Measurements from ENCODE around the gene SBNO1.

Gene SBNO1

GRCh38 chr12:123398177-123398549 is 33.5 kb upstream of the SBNO1 start:
- no peaks in the 10 kb centered on the region for H3K9me3 ChIP-seq (ENCODE audit: control insufficient read depth, low read length)
- H3K4me3 ChIP-seq (ENCODE audit: insufficient read depth, low read depth, low read length): no peak overlapping the region
- no peaks in the 10 kb centered on the region for H3K27me3 ChIP-seq (ENCODE audit: control insufficient read depth, insufficient read depth, low read length, poor library complexity, severe bottlenecking)
- H3K36me3 ChIP-seq (ENCODE audit: control insufficient read depth, insufficient read depth, low read length): peaks cover 19% of the 10 kb centered on the region
- no peaks in the 10 kb centered on the region for H3K4me1 ChIP-seq (ENCODE audit: control insufficient read depth, insufficient read depth, low read length)
- WGBS, 2 experiments: 92 to 95% methylated on average over 10 of the region's 10 CpGs
- no peak overlapping the region for H3K27ac ChIP-seq (ENCODE audit: insufficient read depth, low read depth, low read length, poor library complexity, severe bottlenecking)

- H3K4me1 ChIP-seq (ENCODE audit: control insufficient read depth, insufficient read depth, low read length): no peaks in the 10 kb centered on the region
- no peak overlapping the region for H3K27ac ChIP-seq (ENCODE audit: insufficient read depth, low read depth, low read length, poor library complexity, severe bottlenecking)
- 97% methylated on average over 5 to 6 of the region's 6 CpGs for WGBS, 2 experiments
- no peaks in the 10 kb centered on the region for H3K9me3 ChIP-seq (ENCODE audit: control insufficient read depth, low read length)
- no peaks in the 10 kb centered on the region for H3K27me3 ChIP-seq (ENCODE audit: control insufficient read depth, insufficient read depth, low read length, poor library complexity, severe bottlenecking)
- no peak overlapping the region for H3K4me3 ChIP-seq (ENCODE audit: insufficient read depth, low read depth, low read length)
- peaks cover 26% of the 10 kb centered on the region for H3K36me3 ChIP-seq (ENCODE audit: control insufficient read depth, insufficient read depth, low read length)
Measured at GRCh38 chr12:123397400-123397799, 32.8 kb upstream of the SBNO1 start.

- Histone ChIP-seq H3K27me3 (ENCODE audit: control insufficient read depth, insufficient read depth, low read length, poor library complexity, severe bottlenecking) (no peaks in the 10 kb centered on the region), H3K36me3 (ENCODE audit: control insufficient read depth, insufficient read depth, low read length) (peaks cover 30% of the 10 kb centered on the region), H3K9me3 (ENCODE audit: control insufficient read depth, low read length) (no peaks in the 10 kb centered on the region), H3K4me1 (ENCODE audit: control insufficient read depth, insufficient read depth, low read length) (no peaks in the 10 kb centered on the region), H3K4me3 (ENCODE audit: insufficient read depth, low read depth, low read length) (no peak overlapping the region), H3K27ac (ENCODE audit: insufficient read depth, low read depth, low read length, poor library complexity, severe bottlenecking) (no peak overlapping the region)
- WGBS, 2 experiments: 95 to 96% methylated on average over 9 of the region's 9 CpGs
Measured at GRCh38 chr12:123396954-123397353, 32.3 kb upstream of the SBNO1 start.

- no peaks in the 10 kb centered on the region for H3K27me3 ChIP-seq (ENCODE audit: control insufficient read depth, insufficient read depth, low read length, poor library complexity, severe bottlenecking)
- H3K36me3 ChIP-seq (ENCODE audit: control insufficient read depth, insufficient read depth, low read length): peaks cover 34% of the 10 kb centered on the region
- H3K4me1 ChIP-seq (ENCODE audit: control insufficient read depth, insufficient read depth, low read length): no peaks in the 10 kb centered on the region
Measured at GRCh38 chr12:123396543-123396942, 31.9 kb upstream of the SBNO1 start.

GRCh38 chr12:123395236-123395635 is 30.6 kb upstream of the SBNO1 start:
- peaks cover 2% of the 10 kb centered on the region for H3K27me3 ChIP-seq (ENCODE audit: control insufficient read depth, insufficient read depth, low read length, poor library complexity, severe bottlenecking)
- H3K4me1 ChIP-seq (ENCODE audit: control insufficient read depth, insufficient read depth, low read length): no peaks in the 10 kb centered on the region
- H3K27ac ChIP-seq (ENCODE audit: insufficient read depth, low read depth, low read length, poor library complexity, severe bottlenecking): no peak overlapping the region
- peaks cover 40% of the 10 kb centered on the region for H3K36me3 ChIP-seq (ENCODE audit: control insufficient read depth, insufficient read depth, low read length)
- H3K9me3 ChIP-seq (ENCODE audit: control insufficient read depth, low read length): no peaks in the 10 kb centered on the region
- WGBS, 2 experiments: 94 to 95% methylated on average over 5 of the region's 5 CpGs
- no peak overlapping the region for H3K4me3 ChIP-seq (ENCODE audit: insufficient read depth, low read depth, low read length)

More at GRCh38 chr12:123396543-123396942, 31.9 kb upstream of the SBNO1 start:
- Histone ChIP-seq H3K4me3 (ENCODE audit: insufficient read depth, low read depth, low read length) (no peak overlapping the region), H3K9me3 (ENCODE audit: control insufficient read depth, low read length) (no peaks in the 10 kb centered on the region), H3K27ac (ENCODE audit: insufficient read depth, low read depth, low read length, poor library complexity, severe bottlenecking) (no peak overlapping the region)
- WGBS, 2 experiments: 95 to 96% methylated on average over 2 of the region's 2 CpGs

- H3K27ac ChIP-seq (ENCODE audit: insufficient read depth, low read depth, low read length, poor library complexity, severe bottlenecking): no peak overlapping the region
- no peak overlapping the region for H3K4me3 ChIP-seq (ENCODE audit: insufficient read depth, low read depth, low read length)
- peaks cover 34% of the 10 kb centered on the region for H3K36me3 ChIP-seq (ENCODE audit: control insufficient read depth, insufficient read depth, low read length)
- no peaks in the 10 kb centered on the region for H3K9me3 ChIP-seq (ENCODE audit: control insufficient read depth, low read length)
- peaks cover 9% of the 10 kb centered on the region for H3K27me3 ChIP-seq (ENCODE audit: control insufficient read depth, insufficient read depth, low read length, poor library complexity, severe bottlenecking)
- no peaks in the 10 kb centered on the region for H3K4me1 ChIP-seq (ENCODE audit: control insufficient read depth, insufficient read depth, low read length)
- 94 to 95% methylated on average over 4 of the region's 4 CpGs for WGBS, 2 experiments
Measured at GRCh38 chr12:123393747-123394146, 29.1 kb upstream of the SBNO1 start.

GRCh38 chr12:123391546-123392343 is 27.1 kb upstream of the SBNO1 start:
- 94 to 96% methylated on average over 8 of the region's 8 CpGs for WGBS, 2 experiments
- no peaks in the 10 kb centered on the region for H3K9me3 ChIP-seq (ENCODE audit: control insufficient read depth, low read length)
- peaks cover 28% of the 10 kb centered on the region for H3K36me3 ChIP-seq (ENCODE audit: control insufficient read depth, insufficient read depth, low read length)
- no peaks in the 10 kb centered on the region for H3K4me1 ChIP-seq (ENCODE audit: control insufficient read depth, insufficient read depth, low read length)
- H3K27ac ChIP-seq (ENCODE audit: insufficient read depth, low read depth, low read length, poor library complexity, severe bottlenecking): no peak overlapping the region
- no peak overlapping the region for H3K4me3 ChIP-seq (ENCODE audit: insufficient read depth, low read depth, low read length)
- peaks cover 26% of the 10 kb centered on the region for H3K27me3 ChIP-seq (ENCODE audit: control insufficient read depth, insufficient read depth, low read length, poor library complexity, severe bottlenecking)

GRCh38 chr12:123390498-123391426 is 26.1 kb upstream of the SBNO1 start:
- Histone ChIP-seq H3K36me3 (ENCODE audit: control insufficient read depth, insufficient read depth, low read length) (peaks cover 25% of the 10 kb centered on the region), H3K4me3 (ENCODE audit: insufficient read depth, low read depth, low read length) (no peak overlapping the region), H3K9me3 (ENCODE audit: control insufficient read depth, low read length) (no peaks in the 10 kb centered on the region), H3K4me1 (ENCODE audit: control insufficient read depth, insufficient read depth, low read length) (no peaks in the 10 kb centered on the region), H3K27me3 (ENCODE audit: control insufficient read depth, insufficient read depth, low read length, poor library complexity, severe bottlenecking) (peaks cover 36% of the 10 kb centered on the region), H3K27ac (ENCODE audit: insufficient read depth, low read depth, low read length, poor library complexity, severe bottlenecking) (no peak overlapping the region)
- WGBS, 2 experiments: 93% methylated on average over 23 of the region's 23 CpGs

- 6% methylated on average over 66 of the region's 66 CpGs for WGBS, 2 experiments
- no peaks in the 10 kb centered on the region for H3K9me3 ChIP-seq (ENCODE audit: control insufficient read depth, low read length)
- H3K27me3 ChIP-seq (ENCODE audit: control insufficient read depth, insufficient read depth, low read length, poor library complexity, severe bottlenecking): peaks cover 44% of the 10 kb centered on the region
- peak overlapping the region; percentile 60 for H3K4me3 ChIP-seq (ENCODE audit: insufficient read depth, low read depth, low read length)
- H3K4me1 ChIP-seq (ENCODE audit: control insufficient read depth, insufficient read depth, low read length): no peaks in the 10 kb centered on the region
- H3K27ac ChIP-seq (ENCODE audit: insufficient read depth, low read depth, low read length, poor library complexity, severe bottlenecking): no peak overlapping the region
- peaks cover 24% of the 10 kb centered on the region for H3K36me3 ChIP-seq (ENCODE audit: control insufficient read depth, insufficient read depth, low read length)
Measured at GRCh38 chr12:123389560-123390351, 25.1 kb upstream of the SBNO1 start.

Measured in ectodermal cell (in vitro differentiated cells).